GM23248 (cell line): ENCODE data around the gene FBXO48. TPM values are rescaled to one million over a fixed set of nuclear protein-coding genes. Genes with fewer than 3 reads are reported as not detected.
"Not testable (repeated sequence)": the region's sequence is repeated elsewhere in the genome, so short reads cannot be mapped to it uniquely, and the experiment has no call there.

Experiments
- DNase-seq: peaks from one replicate; pipeline ENCODE4 v3.0.0-alpha.2; 2015
- H2AFZ ChIP-seq: fragments of 200-600 bp; sonication (generic); 2 replicates; pipeline ENCODE4 v1.6.1; 2016; ENCODE audit warnings: antibody characterized with exemption
- H3F3A ChIP-seq: fragments of 200-600 bp; sonication (generic); 2 replicates; pipeline ENCODE4 v1.6.1; 2016; ENCODE audit warnings: mild to moderate bottlenecking, antibody characterized with exemption, mixed run types; ENCODE audit not compliant: insufficient read depth
- H3K27ac ChIP-seq: fragments of 200-600 bp; sonication (generic); 2 replicates; pipeline ENCODE4 v1.5.1; 2016; ENCODE audit warnings: mild to moderate bottlenecking
- H3K27me3 ChIP-seq: fragments of 200-600 bp; sonication (generic); replicated peaks from 2 replicates; pipeline ENCODE4 v1.6.1; 2016; ENCODE audit warnings: mild to moderate bottlenecking; ENCODE audit not compliant: insufficient read depth
- H3K36me3 ChIP-seq: fragments of 200-600 bp; sonication (generic); 2 replicates; pipeline ENCODE4 v1.6.1; 2016; ENCODE audit warnings: low read depth, mild to moderate bottlenecking
- H3K4me1 ChIP-seq: fragments of 200-600 bp; sonication (generic); 2 replicates; pipeline ENCODE4 v1.6.1; 2016; ENCODE audit warnings: mild to moderate bottlenecking; ENCODE audit not compliant: insufficient read depth
- H3K4me2 ChIP-seq: fragments of 200-600 bp; sonication (generic); one replicate; pipeline ENCODE4 v1.6.1; 2016; ENCODE audit warnings: mild to moderate bottlenecking; ENCODE audit not compliant: unreplicated experiment
- H3K4me3 ChIP-seq: fragments of 200-600 bp; sonication (generic); 2 replicates; pipeline ENCODE4 v1.5.1; 2016; ENCODE audit warnings: mild to moderate bottlenecking
- H3K79me2 ChIP-seq: fragments of 200-600 bp; sonication (generic); 2 replicates; pipeline ENCODE4 v1.6.1; 2016; ENCODE audit warnings: mild to moderate bottlenecking; ENCODE audit not compliant: insufficient read depth
- H3K9ac ChIP-seq: fragments of 200-600 bp; sonication (generic); 2 replicates; pipeline ENCODE4 v1.6.1; 2016; ENCODE audit warnings: mild to moderate bottlenecking
- H3K9me2 ChIP-seq: fragments of 200-600 bp; sonication (generic); 2 replicates; pipeline ENCODE4 v1.6.1; 2016; ENCODE audit warnings: mixed run types, mild to moderate bottlenecking, moderate library complexity; ENCODE audit not compliant: insufficient read depth
- H3K9me3 ChIP-seq: fragments of 200-600 bp; sonication (generic); one replicate; pipeline ENCODE4 v1.6.1; 2017; ENCODE audit warnings: low read depth
- H4K20me1 ChIP-seq: fragments of 200-600 bp; sonication (generic); 2 replicates; pipeline ENCODE4 v1.6.0; 2016; ENCODE audit not compliant: insufficient read depth
- EZH2 ChIP-seq: fragments of 200-600 bp; sonication (generic); IDR thresholded peaks from 2 replicates; pipeline ENCODE4 v1.6.1; 2018; ENCODE audit warnings: antibody characterized with exemption, mild to moderate bottlenecking; ENCODE audit not compliant: insufficient read depth, poor library complexity, severe bottlenecking
- EZH2phosphoT487 ChIP-seq: fragments of 200-600 bp; sonication (generic); IDR thresholded peaks from 2 replicates; pipeline ENCODE4 v1.6.1; 2018; ENCODE audit warnings: antibody characterized with exemption, moderate library complexity, mild to moderate bottlenecking, low read depth; ENCODE audit not compliant: insufficient read depth
- WGBS, 2 experiments: methylation state at CpG; one replicate each; pipeline ENCODE4 v1.1.6; 2015 to 2017; ENCODE audit warnings: low lambda C conversion rate in 2 of 2, low coverage in 1 of 2; ENCODE audit errors: missing lambda C conversion rate in 2 of 2; 5-methylcytosine and 5-hydroxymethylcytosine counted together
- in situ Hi-C: fragments of 300-500 bp; cut with MboI; formaldehyde crosslinking; loops from 2 replicates; pipeline ENCODE4 v1.15.0; 2020
- polyA plus RNA-seq: library from polyadenylated mRNA; unstranded; fragments of >200 nt; fragmentation: Nextera tagmentation; extraction: Ambion mirVana; gene quantifications from 2 replicates; pipeline ENCODE4 v1.2.1, GENCODE V29; 2016
- total RNA-seq: library from RNA; depleted of rRNA; stranded (reverse); fragments of >200 nt; shearing (Covaris generic); gene quantifications from 2 replicates; pipeline ENCODE4 v1.2.3, GENCODE V29; 2014

The FBXO48 gene
- total and polyA plus RNA-seq, 2 experiments from 2014 or later: 0.65 to 1.0 TPM

DNA sequence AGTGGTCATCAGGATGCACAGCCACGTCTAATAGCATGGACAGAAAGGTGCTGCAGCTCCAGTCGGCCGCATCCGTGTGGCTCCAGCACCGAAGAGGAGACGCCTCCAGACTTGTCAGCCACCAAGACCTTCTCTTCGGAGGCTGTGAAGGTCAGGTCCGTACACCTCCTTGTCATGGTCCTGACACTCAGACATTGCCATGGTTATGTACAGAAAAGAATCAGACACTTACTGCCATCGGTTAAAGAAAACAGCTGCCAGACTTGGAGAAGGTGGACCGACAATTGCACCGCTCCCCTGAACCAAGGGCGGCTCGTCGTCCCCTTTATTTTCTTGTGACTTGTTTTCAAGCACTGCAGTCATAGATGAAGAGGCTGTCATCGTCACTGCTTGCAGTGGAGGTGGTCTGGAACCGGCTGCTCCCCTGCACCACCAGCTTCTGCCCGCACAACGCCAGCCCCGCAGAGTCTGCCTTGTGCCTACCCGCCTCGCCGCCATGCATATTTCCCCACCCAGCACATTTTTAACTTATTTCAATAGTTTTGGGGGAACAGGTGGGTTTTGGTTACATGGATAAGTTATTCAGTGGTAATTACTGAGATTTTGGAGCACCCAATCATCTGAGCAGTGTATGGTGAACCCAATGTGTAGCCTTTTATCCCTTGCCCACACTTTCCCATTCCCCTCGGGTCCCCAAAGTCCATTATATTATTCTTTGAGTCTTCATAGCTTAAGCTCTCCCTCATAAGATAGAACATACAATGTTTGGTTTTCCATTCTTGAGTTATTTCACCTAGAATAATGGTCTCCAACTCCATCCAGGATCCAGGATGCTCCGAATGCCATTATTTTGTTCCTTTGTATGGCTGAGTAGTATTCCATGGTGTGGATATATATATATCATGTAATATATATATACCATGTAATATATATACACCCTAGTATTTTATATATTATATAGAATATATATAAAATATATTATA lies 18.1 kb downstream of the FBXO48 start:
- Histone ChIP-seq H3K27me3 (no peaks in the 10 kb centered on the region), H3K4me3 (no peak overlapping the region), H3K27ac (no peak overlapping the region), H3K9me2 (no peaks in the 10 kb centered on the region), H3K9ac (no peak overlapping the region), H3K36me3 (no peaks in the 10 kb centered on the region), H3K79me2 (no peaks in the 10 kb centered on the region), H2AFZ (no peak overlapping the region), H3K4me1 (no peaks in the 10 kb centered on the region), H4K20me1 (no peaks in the 10 kb centered on the region), H3F3A (no peaks in the 10 kb centered on the region), H3K4me2 (no peak overlapping the region), H3K9me3 (no peaks in the 10 kb centered on the region)
- WGBS, 2 experiments: 75 to 76% methylated on average over 24 of the region's 24 CpGs
- TF ChIP-seq EZH2phosphoT487 (no peak), EZH2 (no peak)
- in situ Hi-C loops: loop anchor here (10.0 kb wide), 1 partner anchor 324 kb away; no protein-coding TSS in a partner anchor
- DNase-seq: no peak

DNA sequence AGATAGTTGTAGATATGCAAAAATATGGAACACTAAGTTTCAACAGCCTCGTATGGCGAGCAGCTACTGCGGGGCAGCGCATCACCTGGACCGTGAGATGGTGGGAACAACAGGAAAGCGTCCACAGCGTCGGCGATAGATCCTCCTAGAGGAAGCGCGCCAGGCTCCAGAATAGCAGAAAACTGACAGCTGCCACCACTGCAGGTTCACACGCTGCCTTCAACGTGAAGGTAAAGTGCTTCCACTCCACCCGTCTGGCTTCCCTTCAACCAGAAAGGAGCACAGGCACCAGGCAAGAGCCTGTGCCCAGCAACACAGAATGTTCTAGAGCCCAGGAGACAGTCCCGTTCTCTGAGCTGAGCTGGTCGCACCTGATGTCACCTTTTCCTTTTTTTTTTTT lies 20.0 kb downstream of the FBXO48 start:
- Histone ChIP-seq H3K9me2 (no peaks in the 10 kb centered on the region), H3K36me3 (no peaks in the 10 kb centered on the region), H3K9ac (no peak overlapping the region), H3K4me1 (no peaks in the 10 kb centered on the region), H3K79me2 (no peaks in the 10 kb centered on the region), H3K4me3 (no peak overlapping the region), H4K20me1 (no peaks in the 10 kb centered on the region), H3F3A (no peaks in the 10 kb centered on the region), H3K9me3 (no peaks in the 10 kb centered on the region), H3K4me2 (no peak overlapping the region), H2AFZ (no peak overlapping the region), H3K27me3 (0 out of 2 replicates have a peak, but pooled peaks cover 7% of the 10 kb centered on the region), H3K27ac (no peak overlapping the region)
- 83% methylated on average over 16 of the region's 16 CpGs for WGBS, 2 experiments
- DNase-seq: no peak
- in situ Hi-C loops: loop anchor here (10.0 kb wide), 1 partner anchor 322 kb away; no protein-coding TSS in a partner anchor
- TF ChIP-seq EZH2phosphoT487: no peak
- no peak for TF ChIP-seq EZH2

DNA sequence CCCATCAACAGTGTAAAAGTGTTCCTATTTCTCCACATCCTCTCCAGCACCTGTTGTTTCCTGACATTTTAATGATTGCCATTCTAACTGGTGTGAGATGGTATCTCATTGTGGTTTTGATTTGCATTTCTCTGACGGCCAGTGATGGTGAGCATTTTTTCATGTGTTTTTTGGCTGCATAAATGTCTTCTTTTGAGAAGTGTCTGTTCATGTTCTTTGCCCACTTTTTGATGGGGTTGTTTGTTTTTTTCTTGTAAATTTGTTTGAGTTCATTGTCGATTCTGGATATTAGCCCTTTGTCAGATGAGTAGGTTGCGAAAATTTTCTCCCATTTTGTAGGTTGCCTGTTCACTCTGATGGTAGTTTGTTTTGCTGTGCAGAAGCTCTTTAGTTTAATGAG lies 20.7 kb downstream of the FBXO48 start:
- not testable (repeated sequence) for DNase-seq, H3K36me3 ChIP-seq, H3K4me2 ChIP-seq, H4K20me1 ChIP-seq, H2AFZ ChIP-seq, H3K9me3 ChIP-seq, H3K4me3 ChIP-seq, H3K79me2 ChIP-seq, H3K27me3 ChIP-seq, H3K9ac ChIP-seq, H3K4me1 ChIP-seq, H3K9me2 ChIP-seq, H3K27ac ChIP-seq, H3F3A ChIP-seq
- in situ Hi-C loops: loop anchor here (10.0 kb wide), 1 partner anchor 322 kb away; no protein-coding TSS in a partner anchor
- WGBS, 2 experiments: 40 to 66% methylated on average over 2 to 3 of the region's 3 CpGs

DNA sequence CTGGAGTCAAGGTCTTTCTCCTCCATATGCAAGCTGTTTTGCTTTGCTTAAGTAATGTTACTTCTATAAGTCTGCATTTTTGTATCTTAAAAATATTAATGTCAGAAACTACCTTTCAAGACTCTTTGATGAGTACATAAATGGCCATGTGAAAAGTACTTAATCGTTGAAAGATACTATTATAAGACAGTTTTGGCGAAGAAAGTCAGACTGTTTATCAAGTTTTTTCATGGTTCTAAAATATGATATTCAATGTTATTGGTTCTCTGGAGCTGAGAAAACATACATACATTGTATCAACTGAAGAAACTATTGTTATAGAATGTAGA lies 25.1 kb downstream of the FBXO48 start:
- no peaks in the 10 kb centered on the region for H3K9me2 ChIP-seq
- no peaks in the 10 kb centered on the region for H3K9me3 ChIP-seq
- H3K4me1 ChIP-seq: no peaks in the 10 kb centered on the region
- H2AFZ ChIP-seq: no peak overlapping the region
- H3K4me2 ChIP-seq: no peak overlapping the region
- 0 out of 2 replicates have a peak, but pooled peaks cover 9% of the 10 kb centered on the region for H3K27me3 ChIP-seq
- no peaks in the 10 kb centered on the region for H4K20me1 ChIP-seq
- no peak overlapping the region for H3K9ac ChIP-seq
- no peak overlapping the region for H3K4me3 ChIP-seq
- no peaks in the 10 kb centered on the region for H3F3A ChIP-seq
- TF ChIP-seq EZH2phosphoT487 (no peak), EZH2 (no peak)
- no peaks in the 10 kb centered on the region for H3K36me3 ChIP-seq
- DNase-seq: no peak
- 96 to 97% methylated on average over 2 of the region's 2 CpGs for WGBS, 2 experiments
- no peak overlapping the region for H3K27ac ChIP-seq
- no peaks in the 10 kb centered on the region for H3K79me2 ChIP-seq
- in situ Hi-C loops: loop anchor here (10.0 kb wide), 1 partner anchor 317 kb away; no protein-coding TSS in a partner anchor
